ENCODE results near the gene CALHM1. TPM values are rescaled to one million over a fixed set of nuclear protein-coding genes. Genes with fewer than 3 reads are reported as not detected.

Gene CALHM1
- total and polyA plus RNA-seq, 2 of the 13 experiments (the other 11 are each of a cell fraction or from before 2014, with no cell fraction given), result 0.04 TPM; not detected in 1

GRCh38 chr10:103451831-103452505 lies 6.7 kb downstream of the CALHM1 start, which contains the start of gene CALHM2 (continued):
- TF ChIP-seq PAXIP1 (CRISPR knock-in tag; conservative IDR thresholded peaks at IDR 0.05) (no peak), ZNF792 (CRISPR knock-in tag; IDR thresholded peaks at IDR 0.05) (no peak), ETV6 (CRISPR knock-in tag; conservative IDR thresholded peaks at IDR 0.05) (no peak), CC2D1A (CRISPR knock-in tag; IDR thresholded peaks at IDR 0.05) (no peak), REL (CRISPR knock-in tag; conservative IDR thresholded peaks at IDR 0.05) (0 out of 2 replicates have a peak, but pooled peaks have one; percentile 54), BRD4 (CRISPR knock-in tag; IDR thresholded peaks at IDR 0.05) (no peak), KDM2A (CRISPR knock-in tag; IDR thresholded peaks at IDR 0.05; ENCODE audit: borderline replicate concordance, low read depth) (0 out of 2 replicates have a peak, but pooled peaks have one; percentile 18), SP1 (IDR thresholded peaks at IDR 0.05) (no peak), SP1 (CRISPR knock-in tag; IDR thresholded peaks at IDR 0.05) (no peak)
- TF ChIP-seq, protein P1, sequence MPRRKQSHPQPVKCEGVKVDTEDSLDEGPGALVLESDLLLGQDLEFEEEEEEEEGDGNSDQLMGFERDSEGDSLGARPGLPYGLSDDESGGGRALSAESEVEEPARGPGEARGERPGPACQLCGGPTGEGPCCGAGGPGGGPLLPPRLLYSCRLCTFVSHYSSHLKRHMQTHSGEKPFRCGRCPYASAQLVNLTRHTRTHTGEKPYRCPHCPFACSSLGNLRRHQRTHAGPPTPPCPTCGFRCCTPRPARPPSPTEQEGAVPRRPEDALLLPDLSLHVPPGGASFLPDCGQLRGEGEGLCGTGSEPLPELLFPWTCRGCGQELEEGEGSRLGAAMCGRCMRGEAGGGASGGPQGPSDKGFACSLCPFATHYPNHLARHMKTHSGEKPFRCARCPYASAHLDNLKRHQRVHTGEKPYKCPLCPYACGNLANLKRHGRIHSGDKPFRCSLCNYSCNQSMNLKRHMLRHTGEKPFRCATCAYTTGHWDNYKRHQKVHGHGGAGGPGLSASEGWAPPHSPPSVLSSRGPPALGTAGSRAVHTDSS (CRISPR knock-in tag; conservative IDR thresholded peaks at IDR 0.05), result no peak

Data from HepG2 (cell line).